ENCODE data around the gene TTN.

GRCh38 chr2:178502751-178503150, 304.5 kb downstream of the TTN start:
- no peak for TF ChIP-seq EZH2 (IDR thresholded peaks at IDR 0.05)
- no peak for TF ChIP-seq CTCF (IDR thresholded peaks at IDR 0.05 in 2 of 3, conservative IDR thresholded peaks at IDR 0.05 in 1 of 3; ENCODE audit: borderline replicate concordance in 1 of 3, insufficient read depth in 1 of 3, low read depth in 2 of 3, low read length in 2 of 3)
- TF ChIP-seq REST (IDR thresholded peaks at IDR 0.05; ENCODE audit: low read depth) = no peak
- TF ChIP-seq YY1 (IDR thresholded peaks at IDR 0.05; ENCODE audit: extremely low read depth, insufficient replicate concordance, low read depth, low read length) = no peak
- no peak for TF ChIP-seq ATF3 (IDR thresholded peaks at IDR 0.05)
- TF ChIP-seq SIN3A (IDR thresholded peaks at IDR 0.05; ENCODE audit: low read depth) = no peak
- TF ChIP-seq POLR2AphosphoS5 (IDR thresholded peaks at IDR 0.05; ENCODE audit: low read depth, low read length) = no peak
- no peak for TF ChIP-seq RAD21 (IDR thresholded peaks at IDR 0.05; ENCODE audit: low read depth)
- no peak for TF ChIP-seq TCF7L2 (IDR thresholded peaks at IDR 0.05; ENCODE audit: borderline replicate concordance, extremely low read depth, insufficient read depth, insufficient read length)
- no peak for TF ChIP-seq POLR2A (IDR thresholded peaks at IDR 0.05; ENCODE audit: borderline replicate concordance, extremely low read depth, insufficient read depth, insufficient read length)

Measured in HCT116 (cell line).